8988T (cell line): ENCODE results near the gene UGDH.
"Not testable (repeated sequence)": the region's sequence is repeated elsewhere in the genome, so short reads cannot be mapped to it uniquely, and the experiment has no call there.

Experiments used
- DNase-seq: peaks from one replicate; pipeline ENCODE4 v3.0.0; 2011

UGDH gene

DNA sequence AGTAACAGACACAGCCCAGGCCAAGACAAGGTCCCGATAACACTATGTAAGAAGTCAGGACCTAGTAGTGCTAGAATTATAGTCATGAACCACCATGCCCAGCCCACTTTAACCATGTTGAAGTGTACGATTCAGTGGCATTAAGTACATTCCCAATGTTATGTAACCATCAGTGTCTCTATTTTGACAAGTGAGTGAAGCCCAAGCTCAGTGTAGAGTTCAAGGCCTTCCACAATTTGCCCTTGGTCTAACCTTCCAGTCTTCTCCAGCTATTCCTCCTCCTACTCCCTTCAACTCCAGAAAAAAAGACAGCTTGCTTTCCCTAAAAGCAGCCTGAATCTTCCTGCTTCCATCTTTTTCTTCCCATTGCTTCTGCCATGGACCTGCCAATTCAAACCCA lies 36.9 kb downstream of the UGDH start:
- no peak for DNase-seq

GRCh38 chr4:39486221-39486804 lies 40.9 kb downstream of the UGDH start:
- DNase-seq = no peak

DNA sequence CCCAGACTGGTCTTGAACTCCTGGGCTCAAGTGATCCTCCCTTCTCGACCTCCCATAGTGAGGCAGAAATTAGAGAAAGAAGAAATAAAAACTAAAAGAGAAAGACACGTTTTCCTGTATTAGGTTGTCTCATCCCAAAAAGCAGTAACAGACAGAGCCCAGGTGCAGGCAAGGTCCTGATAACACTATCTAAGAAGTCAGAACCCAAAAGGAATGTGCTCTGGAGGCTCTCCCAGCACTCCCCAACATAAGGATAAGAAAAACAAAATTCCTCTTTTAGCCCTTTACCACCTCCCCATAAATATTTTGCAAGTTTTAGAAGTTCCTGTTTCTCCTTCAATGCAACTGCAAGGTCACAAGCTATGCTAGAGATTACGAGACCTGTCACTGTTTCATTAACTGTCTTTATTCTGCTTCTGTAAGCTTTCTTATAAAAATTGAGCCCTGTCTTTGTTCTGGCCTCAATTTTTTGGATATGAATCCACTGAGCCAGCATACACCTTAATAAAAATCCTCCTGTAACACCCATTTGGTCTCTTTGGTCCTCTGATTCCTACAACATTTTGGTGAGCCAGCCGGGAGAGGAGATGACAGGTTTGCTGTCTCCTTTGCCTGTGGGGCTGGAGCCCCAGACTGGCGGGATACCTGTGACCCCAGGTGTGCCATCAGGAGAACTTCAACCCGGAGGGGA lies 42.5 kb downstream of the UGDH start:
- DNase-seq = no peak

GRCh38 chr4:39480902-39481695 lies 46.1 kb downstream of the UGDH start:
- DNase-seq = no peak

DNA sequence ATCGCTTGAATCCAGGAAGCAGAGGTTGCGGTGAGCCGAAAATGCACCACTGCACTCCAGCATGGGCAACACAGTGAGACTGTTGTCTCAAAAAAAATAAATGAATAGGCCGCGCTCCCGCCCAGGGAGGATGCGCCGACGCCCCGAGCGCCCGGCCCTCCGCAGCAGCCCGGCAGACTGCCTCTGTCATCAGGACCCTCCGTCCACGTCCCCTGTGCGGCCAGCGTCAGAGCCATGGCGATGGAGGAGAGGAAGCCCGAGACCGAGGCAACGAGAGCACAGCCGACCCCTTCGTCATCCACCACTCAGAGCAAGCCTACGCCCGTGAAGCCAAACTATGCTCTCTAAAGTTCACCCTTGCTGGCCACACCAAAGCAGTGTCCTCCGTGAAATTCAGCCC lies 47.0 kb downstream of the UGDH start:
- DNase-seq = no peak

DNA sequence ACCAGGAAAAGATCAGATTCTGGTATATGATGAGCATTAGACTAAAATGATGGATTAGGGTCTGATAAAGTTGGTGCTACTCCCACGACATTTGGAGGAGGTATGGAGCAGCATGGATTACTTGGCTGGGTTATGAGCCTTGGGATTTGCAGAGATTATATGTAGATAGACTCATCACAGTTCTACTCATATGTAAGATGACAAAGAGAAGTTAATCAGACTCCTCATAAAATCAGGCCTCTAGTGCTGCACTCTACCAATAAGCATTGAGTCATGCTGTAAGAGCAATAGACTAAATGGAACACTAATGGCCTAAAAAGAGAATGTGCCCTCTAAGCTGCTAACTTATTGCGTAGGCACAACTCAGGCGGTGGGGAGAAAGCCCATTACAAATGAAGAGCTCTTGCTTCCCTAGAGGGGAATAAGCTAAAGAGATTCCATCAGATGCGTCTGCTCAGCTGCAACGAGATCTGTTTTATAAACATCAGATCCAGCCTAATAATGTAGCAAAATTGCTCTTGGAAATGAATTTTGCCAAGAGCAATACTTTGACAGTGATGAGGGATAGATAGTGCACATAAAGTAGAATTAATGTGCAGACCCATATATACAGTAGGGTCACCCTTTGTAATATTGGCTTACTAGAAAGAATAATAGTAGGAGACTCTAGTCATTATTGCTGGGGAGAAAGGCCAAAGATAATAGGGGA lies 50.9 kb downstream of the UGDH start:
- DNase-seq = no peak

DNA sequence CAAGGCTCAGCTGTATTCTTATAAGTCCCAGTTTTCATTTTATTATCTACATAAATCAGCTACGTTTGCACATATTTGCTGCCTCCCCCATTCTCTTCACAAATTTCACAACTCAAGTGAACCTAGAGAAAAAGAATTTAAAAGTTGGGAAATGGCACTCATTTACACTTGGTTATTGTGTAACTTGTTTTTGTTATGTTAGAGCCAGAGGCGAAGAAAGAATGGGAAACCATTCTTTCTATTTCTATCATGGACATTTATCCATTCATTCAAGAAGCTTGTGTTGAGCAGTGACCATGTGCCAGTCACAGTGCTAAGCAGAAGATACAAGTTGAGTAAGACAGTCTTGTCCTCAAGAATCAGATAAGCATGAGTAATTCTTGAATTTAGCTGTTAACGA lies 54.8 kb downstream of the UGDH start:
- DNase-seq = no peak

DNA sequence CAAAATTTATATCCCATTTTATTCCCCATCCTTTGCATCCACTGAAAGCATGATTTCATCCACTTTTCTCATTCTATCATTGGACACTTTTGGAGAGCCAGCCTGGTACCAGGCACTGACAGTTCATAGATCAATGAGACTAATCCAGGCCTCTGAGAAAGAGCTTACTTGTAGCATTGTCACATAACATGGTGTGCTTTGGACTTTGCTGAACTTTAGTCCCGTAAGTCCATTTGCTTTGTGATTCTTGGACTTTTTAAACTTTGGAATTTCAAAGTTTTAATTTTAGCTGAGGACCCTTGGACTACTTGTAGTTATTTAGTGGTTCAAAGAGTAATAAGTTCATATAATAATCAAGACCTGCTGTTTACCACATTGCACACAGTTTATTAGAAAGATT lies 56.8 kb downstream of the UGDH start:
- DNase-seq = no peak

DNA sequence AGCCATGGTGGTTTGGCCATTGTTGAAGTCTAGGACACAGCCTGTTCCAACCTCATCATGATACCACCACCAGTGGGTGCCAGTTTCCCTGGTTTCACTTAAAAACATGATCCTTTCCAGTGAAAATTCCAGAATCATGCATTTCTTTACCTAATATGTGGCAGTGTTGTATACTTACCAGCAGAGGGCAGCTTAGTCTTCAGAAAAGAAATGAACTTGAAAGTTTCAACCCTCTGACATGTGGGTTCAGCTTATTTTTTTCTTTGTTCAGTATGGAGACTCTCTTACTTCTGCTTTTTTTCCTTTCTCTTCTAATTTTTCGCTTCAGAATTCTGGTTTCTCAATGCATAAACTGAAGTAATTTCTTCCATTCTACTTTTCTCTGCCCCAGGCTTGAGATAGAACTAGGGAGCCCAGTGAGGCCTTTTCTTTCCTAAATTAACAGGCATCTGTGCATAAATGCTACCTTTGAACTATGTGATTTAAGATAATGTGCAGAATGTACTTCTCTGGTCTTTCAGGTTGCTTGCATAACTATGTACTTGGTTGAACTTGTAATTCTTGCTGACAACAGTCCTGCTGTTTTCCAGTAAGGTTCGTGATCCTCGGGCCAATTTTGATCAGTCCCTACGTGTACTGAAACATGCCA lies 57.7 kb downstream of the UGDH start:
- no peak for DNase-seq

GRCh38 chr4:39467464-39467863 lies 59.8 kb downstream of the UGDH start:
- DNase-seq = no peak

GRCh38 chr4:39466747-39467146 lies 60.5 kb downstream of the UGDH start:
- no peak for DNase-seq

GRCh38 chr4:39464886-39465501 lies 62.2 kb downstream of the UGDH start:
- no peak for DNase-seq

- DNase-seq = peak; percentile 80
These were observed 68.5 kb downstream of the UGDH start, which contains the start of the genes LIAS and RPL9 for GRCh38 chr4:39458505-39459300. LIAS (plus strand) TSS chr4:39459056; CDS start chr4:39459118, 62 bp downstream. RPL9 (minus strand) TSS chr4:39458922; CDS start chr4:39458439, 483 bp downstream.

DNA sequence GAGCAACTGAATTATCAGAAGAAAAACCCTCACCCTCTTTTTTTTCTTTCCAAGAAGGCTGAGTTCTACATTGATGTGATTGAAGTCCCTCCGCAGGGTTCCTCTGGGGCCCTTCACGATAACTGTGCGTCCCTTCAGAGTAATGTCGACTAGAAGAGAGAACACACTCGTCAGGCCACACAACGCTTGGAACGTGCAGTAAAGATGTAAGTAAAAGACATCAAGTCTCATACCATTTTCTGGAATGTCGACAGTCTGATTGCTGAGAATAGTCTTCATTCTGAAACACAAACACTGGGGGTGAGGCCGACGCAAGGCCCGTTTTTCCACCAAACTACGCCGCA lies 69.1 kb downstream of the UGDH start:
- DNase-seq = not testable (repeated sequence)

DNA sequence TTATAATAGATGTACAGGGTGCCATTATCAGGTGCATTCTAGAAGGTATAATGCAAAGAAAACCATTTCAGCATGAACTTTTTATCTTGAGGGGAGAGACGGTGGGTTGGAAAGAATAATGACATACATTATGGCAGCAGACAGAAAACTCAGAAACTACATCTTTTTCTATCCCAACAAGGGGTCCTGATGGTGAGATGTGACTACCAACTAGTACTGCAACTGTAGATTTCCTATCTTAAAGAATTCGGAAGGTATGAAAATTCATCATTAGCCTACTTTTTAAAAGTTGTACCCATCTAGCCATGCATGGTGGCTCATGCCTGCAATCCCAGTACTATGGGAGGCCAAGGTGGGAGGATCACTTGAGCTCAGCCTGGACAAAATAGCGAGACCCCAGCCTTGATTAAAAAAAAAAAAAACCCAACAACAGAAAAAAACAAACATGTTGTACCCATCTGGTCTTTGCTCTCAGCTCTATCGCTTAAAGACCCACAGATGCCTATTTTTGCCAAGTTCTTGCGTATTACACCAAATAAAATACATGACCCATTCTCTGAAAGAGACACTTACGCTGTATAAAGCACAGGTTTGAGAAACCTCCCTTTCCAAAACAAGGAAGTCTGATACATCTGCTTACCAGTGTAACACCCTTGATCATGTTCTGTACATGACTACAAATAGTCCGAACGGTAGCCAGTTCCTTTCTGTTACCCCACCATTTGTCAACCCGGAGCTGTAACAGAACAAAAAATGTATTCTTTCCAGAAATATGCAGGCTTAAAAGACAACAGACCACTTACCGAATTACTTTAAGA lies 70.1 kb downstream of the UGDH start:
- DNase-seq = no peak

DNA sequence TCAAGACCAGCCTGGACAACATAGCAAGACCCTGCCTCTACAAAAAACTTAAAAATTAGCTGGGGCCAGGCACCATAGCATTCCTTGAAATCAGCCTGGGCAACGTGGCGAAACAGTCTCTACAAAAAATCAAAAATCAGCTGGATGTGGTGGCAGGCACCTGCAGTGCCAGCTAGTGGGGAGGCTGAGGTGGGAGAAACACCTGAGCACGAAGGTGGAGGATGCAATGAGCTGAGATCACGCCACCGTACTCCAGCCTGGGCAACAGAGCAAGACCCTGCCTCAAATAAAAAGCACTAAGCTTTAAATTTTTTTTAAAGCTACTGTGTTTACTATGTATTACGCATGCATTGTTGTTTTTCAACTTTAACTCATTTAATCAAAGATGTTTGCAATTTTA lies 71.8 kb downstream of the UGDH start:
- DNase-seq = no peak

DNA sequence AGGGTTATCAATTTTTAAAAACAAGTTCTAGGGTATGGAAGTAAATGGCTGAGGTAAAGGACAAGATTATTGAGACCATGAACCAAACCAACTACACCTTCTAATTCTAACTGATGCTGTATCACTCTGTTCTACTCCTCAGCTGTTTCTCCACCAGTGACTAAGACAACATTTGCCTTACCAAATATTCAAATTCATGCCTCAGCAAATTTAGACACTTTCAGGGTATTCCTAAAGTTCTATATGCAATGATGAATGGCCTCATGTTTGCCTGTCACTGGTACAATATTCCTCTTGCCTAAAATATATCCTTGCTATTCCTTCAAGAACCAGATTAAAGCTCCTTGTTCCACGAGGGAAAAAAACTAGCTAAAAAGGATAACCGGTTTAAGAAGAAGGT lies 73.5 kb downstream of the UGDH start:
- no peak for DNase-seq

DNA sequence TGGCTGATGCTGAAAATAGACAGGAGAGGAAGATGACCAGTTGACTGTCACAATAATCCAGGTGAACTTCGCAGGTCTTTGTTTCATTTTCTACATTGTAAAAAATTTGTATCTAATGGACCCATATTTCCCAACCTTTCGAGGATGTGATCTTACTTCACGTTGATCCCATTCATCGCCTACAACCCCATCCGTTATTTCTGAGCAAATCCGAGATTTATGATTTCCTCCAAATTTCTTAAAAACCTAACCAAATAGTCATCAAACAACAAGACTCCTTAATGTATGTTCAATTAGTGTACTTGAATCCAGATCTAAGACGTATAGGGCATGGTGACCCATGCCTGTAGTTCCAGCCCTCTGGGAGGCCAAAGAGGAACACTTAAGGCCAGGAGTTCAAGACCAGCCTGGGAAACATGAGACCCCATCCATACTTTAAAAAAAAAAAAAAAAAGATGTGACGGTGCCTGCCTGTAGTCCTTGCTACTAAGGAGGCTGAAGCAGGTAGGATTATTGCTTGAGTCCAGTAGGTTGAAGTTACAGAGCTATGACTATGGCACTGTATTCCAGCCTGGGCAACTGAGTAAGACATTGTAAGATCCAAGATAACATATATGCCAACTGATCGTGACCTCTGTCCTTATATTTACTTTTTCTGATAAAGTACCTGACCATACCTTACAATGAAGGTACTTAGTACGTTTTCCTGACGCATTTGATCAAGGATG lies 74.2 kb downstream of the UGDH start:
- DNase-seq = no peak

GRCh38 chr4:39452153-39452859 lies 74.9 kb downstream of the UGDH start:
- no peak for DNase-seq
